ENCODE results near the gene RUFY4. TPM values are rescaled to one million over a fixed set of nuclear protein-coding genes. Genes with fewer than 3 reads are reported as not detected.

The RUFY4 gene
- total and polyA plus RNA-seq, 9 of the 15 experiments (the other 6 are each of a cell fraction or from before 2014, with no cell fraction given): not detected

Other genes starting within 250 kb of the RUFY4 start
Only the 7 nearest of the 8 such genes appear.
- gene TNS1, start 66.3 kb upstream of the RUFY4 start, total RNA-seq (2014; rRNA removed): 0.77 and 1.0 TPM in 2 replicates
- 0.47 and 0.51 TPM in 2 replicates for gene TNS1, start 66.3 kb upstream of the RUFY4 start, total RNA-seq (2014; rRNA removed; fragmentation: Illumina TruSeq; extraction: Trizol)
- gene TNS1, start 66.3 kb upstream of the RUFY4 start, total RNA-seq (2015; rRNA removed; fragmentation: Illumina TruSeq; extraction: Trizol): 0.18 and 0.23 TPM in 2 replicates
- gene TNS1, start 66.3 kb upstream of the RUFY4 start, total RNA-seq (2021): 1.9 and 2.0 TPM in 2 replicates
- 0.61 and 1.3 TPM in 2 replicates for gene TNS1, start 66.3 kb upstream of the RUFY4 start, polyA plus RNA-seq (2011; rRNA removed)
- 1.8 and 2.7 TPM in 2 replicates for gene TNS1, start 66.3 kb upstream of the RUFY4 start, polyA plus RNA-seq (2014; fragmentation: Illumina TruSeq; extraction: Trizol)
- under 1 TPM; 0.13 to 0.18 TPM for gene TNS1, start 66.3 kb upstream of the RUFY4 start, polyA plus RNA-seq (2014; fragmentation: Nextera tagmentation; extraction: Ambion mirVana)
- gene TNS1, start 66.3 kb upstream of the RUFY4 start, polyA plus RNA-seq (2014; rRNA removed): 1.1 and 1.4 TPM in 2 replicates
- not detected in 2 replicates for gene CXCR2, start 56.8 kb downstream of the RUFY4 start, total RNA-seq (2014; rRNA removed)
- gene CXCR2, start 56.8 kb downstream of the RUFY4 start, total RNA-seq (2014; rRNA removed; fragmentation: Illumina TruSeq; extraction: Trizol): not detected in 2 replicates
- gene CXCR2, start 56.8 kb downstream of the RUFY4 start, total RNA-seq (2015; rRNA removed; fragmentation: Illumina TruSeq; extraction: Trizol): not detected in 2 replicates
- gene CXCR2, start 56.8 kb downstream of the RUFY4 start, total RNA-seq (2021): not detected in 2 replicates
- not detected in 2 replicates for gene CXCR2, start 56.8 kb downstream of the RUFY4 start, polyA plus RNA-seq (2011; rRNA removed)
- gene CXCR2, start 56.8 kb downstream of the RUFY4 start, polyA plus RNA-seq (2014; fragmentation: Illumina TruSeq; extraction: Trizol): not detected in 2 replicates
- gene CXCR2, start 56.8 kb downstream of the RUFY4 start, polyA plus RNA-seq (2014; fragmentation: Nextera tagmentation; extraction: Ambion mirVana): not detected
- not detected in 2 replicates for gene CXCR2, start 56.8 kb downstream of the RUFY4 start, polyA plus RNA-seq (2014; rRNA removed)
- gene CXCR1, start 97.7 kb downstream of the RUFY4 start, total RNA-seq (2014; rRNA removed): not detected in 2 replicates
- gene CXCR1, start 97.7 kb downstream of the RUFY4 start, total RNA-seq (2014; rRNA removed; fragmentation: Illumina TruSeq; extraction: Trizol): not detected in 2 replicates
- gene CXCR1, start 97.7 kb downstream of the RUFY4 start, total RNA-seq (2015; rRNA removed; fragmentation: Illumina TruSeq; extraction: Trizol): not detected in 2 replicates
- gene CXCR1, start 97.7 kb downstream of the RUFY4 start, total RNA-seq (2021): not detected in 2 replicates
- not detected in 2 replicates for gene CXCR1, start 97.7 kb downstream of the RUFY4 start, polyA plus RNA-seq (2011; rRNA removed)
- not detected in 2 replicates for gene CXCR1, start 97.7 kb downstream of the RUFY4 start, polyA plus RNA-seq (2014; fragmentation: Illumina TruSeq; extraction: Trizol)
- gene CXCR1, start 97.7 kb downstream of the RUFY4 start, polyA plus RNA-seq (2014; fragmentation: Nextera tagmentation; extraction: Ambion mirVana): not detected
- not detected in 2 replicates for gene CXCR1, start 97.7 kb downstream of the RUFY4 start, polyA plus RNA-seq (2014; rRNA removed)
- gene ARPC2, start 147.9 kb downstream of the RUFY4 start, total RNA-seq (2014; rRNA removed): 81.9 and 83.6 TPM in 2 replicates
- gene ARPC2, start 147.9 kb downstream of the RUFY4 start, total RNA-seq (2014; rRNA removed; fragmentation: Illumina TruSeq; extraction: Trizol): 89.4 and 93.0 TPM in 2 replicates
- 101 and 111 TPM in 2 replicates for gene ARPC2, start 147.9 kb downstream of the RUFY4 start, total RNA-seq (2015; rRNA removed; fragmentation: Illumina TruSeq; extraction: Trizol)
- gene ARPC2, start 147.9 kb downstream of the RUFY4 start, total RNA-seq (2021): 81.4 and 91.5 TPM in 2 replicates
- 178 and 187 TPM in 2 replicates for gene ARPC2, start 147.9 kb downstream of the RUFY4 start, polyA plus RNA-seq (2011; rRNA removed)
- gene ARPC2, start 147.9 kb downstream of the RUFY4 start, polyA plus RNA-seq (2014; fragmentation: Illumina TruSeq; extraction: Trizol): 127 and 152 TPM in 2 replicates
- 100 to 1,000 TPM in 1 of 2 experiments, 10 to 100 TPM in 1; 94.0 to 103 TPM for gene ARPC2, start 147.9 kb downstream of the RUFY4 start, polyA plus RNA-seq (2014; fragmentation: Nextera tagmentation; extraction: Ambion mirVana)
- gene ARPC2, start 147.9 kb downstream of the RUFY4 start, polyA plus RNA-seq (2014; rRNA removed): 122 and 126 TPM in 2 replicates
- not detected in 2 replicates for gene GPBAR1, start 191.8 kb downstream of the RUFY4 start, total RNA-seq (2014; rRNA removed)
- gene GPBAR1, start 191.8 kb downstream of the RUFY4 start, total RNA-seq (2014; rRNA removed; fragmentation: Illumina TruSeq; extraction: Trizol): not detected in 2 replicates
- gene GPBAR1, start 191.8 kb downstream of the RUFY4 start, total RNA-seq (2015; rRNA removed; fragmentation: Illumina TruSeq; extraction: Trizol): not detected in 2 replicates
- not detected in 2 replicates for gene GPBAR1, start 191.8 kb downstream of the RUFY4 start, total RNA-seq (2021)
- gene GPBAR1, start 191.8 kb downstream of the RUFY4 start, polyA plus RNA-seq (2011; rRNA removed): not detected in 2 replicates
- gene GPBAR1, start 191.8 kb downstream of the RUFY4 start, polyA plus RNA-seq (2014; fragmentation: Illumina TruSeq; extraction: Trizol): not detected in 2 replicates
- not detected for gene GPBAR1, start 191.8 kb downstream of the RUFY4 start, polyA plus RNA-seq (2014; fragmentation: Nextera tagmentation; extraction: Ambion mirVana)
- not detected in 2 replicates for gene GPBAR1, start 191.8 kb downstream of the RUFY4 start, polyA plus RNA-seq (2014; rRNA removed)
- 156 and 197 TPM in 2 replicates for gene AAMP, start 200.9 kb downstream of the RUFY4 start, total RNA-seq (2014; rRNA removed)
- 62.2 and 77.6 TPM in 2 replicates for gene AAMP, start 200.9 kb downstream of the RUFY4 start, total RNA-seq (2014; rRNA removed; fragmentation: Illumina TruSeq; extraction: Trizol)
- gene AAMP, start 200.9 kb downstream of the RUFY4 start, total RNA-seq (2015; rRNA removed; fragmentation: Illumina TruSeq; extraction: Trizol): 94.1 and 99.2 TPM in 2 replicates
- 87.7 and 96.9 TPM in 2 replicates for gene AAMP, start 200.9 kb downstream of the RUFY4 start, total RNA-seq (2021)
- gene AAMP, start 200.9 kb downstream of the RUFY4 start, polyA plus RNA-seq (2011; rRNA removed): 39.5 and 47.3 TPM in 2 replicates
- 135 and 139 TPM in 2 replicates for gene AAMP, start 200.9 kb downstream of the RUFY4 start, polyA plus RNA-seq (2014; fragmentation: Illumina TruSeq; extraction: Trizol)
- 1 to 10 TPM; 5.7 to 8.9 TPM for gene AAMP, start 200.9 kb downstream of the RUFY4 start, polyA plus RNA-seq (2014; fragmentation: Nextera tagmentation; extraction: Ambion mirVana)
- gene AAMP, start 200.9 kb downstream of the RUFY4 start, polyA plus RNA-seq (2014; rRNA removed): 133 and 156 TPM in 2 replicates
- gene PNKD, start 201.3 kb downstream of the RUFY4 start, total RNA-seq (2014; rRNA removed): 50.2 and 55.7 TPM in 2 replicates
- gene PNKD, start 201.3 kb downstream of the RUFY4 start, total RNA-seq (2014; rRNA removed; fragmentation: Illumina TruSeq; extraction: Trizol): 17.5 and 26.0 TPM in 2 replicates
- gene PNKD, start 201.3 kb downstream of the RUFY4 start, total RNA-seq (2015; rRNA removed; fragmentation: Illumina TruSeq; extraction: Trizol): 32.3 and 34.0 TPM in 2 replicates
- gene PNKD, start 201.3 kb downstream of the RUFY4 start, total RNA-seq (2021): 59.5 and 60.1 TPM in 2 replicates
- 37.2 and 41.2 TPM in 2 replicates for gene PNKD, start 201.3 kb downstream of the RUFY4 start, polyA plus RNA-seq (2011; rRNA removed)
- 64.2 and 68.2 TPM in 2 replicates for gene PNKD, start 201.3 kb downstream of the RUFY4 start, polyA plus RNA-seq (2014; fragmentation: Illumina TruSeq; extraction: Trizol)
- 100 to 1,000 TPM in 1 of 2 experiments, 10 to 100 TPM in 1; 89.1 to 105 TPM for gene PNKD, start 201.3 kb downstream of the RUFY4 start, polyA plus RNA-seq (2014; fragmentation: Nextera tagmentation; extraction: Ambion mirVana)
- 80.6 and 85.2 TPM in 2 replicates for gene PNKD, start 201.3 kb downstream of the RUFY4 start, polyA plus RNA-seq (2014; rRNA removed)

All from K562 (cell line).